ENCODE measurements around the gene SP7. TPM values are rescaled to one million over a fixed set of nuclear protein-coding genes. Genes with fewer than 3 reads are reported as not detected.

SP7 gene
- total RNA-seq, 3 donors from 2014 or later, result not detected

DNA sequence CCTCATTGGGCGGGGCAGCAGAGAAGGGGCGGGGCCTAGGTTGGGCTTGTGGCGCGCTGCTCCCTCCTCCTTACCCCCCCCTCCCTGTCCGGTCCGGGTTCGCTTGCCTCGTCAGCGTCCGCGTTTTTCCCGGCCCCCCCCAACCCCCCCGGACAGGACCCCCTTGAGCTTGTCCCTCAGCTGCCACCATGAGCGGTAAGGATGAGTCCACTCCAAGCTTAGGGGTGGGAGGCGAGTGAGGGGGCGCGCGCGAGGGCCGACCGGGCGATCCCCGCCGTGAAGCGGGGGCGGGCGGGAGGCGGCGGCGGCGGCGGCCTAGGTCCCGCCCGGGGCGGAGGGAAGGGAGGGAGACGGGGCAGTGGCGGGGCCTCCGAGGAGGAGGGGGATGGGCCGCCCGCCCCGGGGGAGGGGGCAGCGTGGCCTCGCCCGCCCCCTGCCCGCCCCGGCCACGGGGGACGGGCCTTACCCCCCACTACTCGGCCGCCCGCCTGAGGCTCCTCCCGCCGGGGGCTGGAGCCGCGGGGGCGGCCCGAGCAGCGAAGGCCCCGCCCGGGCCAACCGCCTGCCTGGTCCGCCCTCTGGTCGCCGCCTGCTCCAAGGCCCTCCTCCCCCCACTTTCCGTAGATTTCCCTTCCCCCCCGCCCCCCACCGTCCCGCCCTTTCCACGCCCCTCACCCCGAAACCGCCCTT, 44.1 kb upstream of the SP7 start, which contains the start of gene SP1:
SP1 (plus strand) TSS at position 73 of the 690 bp plus-strand sequence; CDS start at position 189, 116 bp downstream.
- no peaks in the 10 kb centered on the region for H3K27me3 ChIP-seq
- no peaks in the 10 kb centered on the region for H3K9me3 ChIP-seq
- peak within 1 kb of the TSS; percentile 99 for H3K27ac ChIP-seq
- intact Hi-C loops (cut with DNase I; ENCODE audit: low total_unique reads), result loop anchor here (10.0 kb wide), 1 partner anchor 1095 kb away; no protein-coding TSS in a partner anchor
- peak; percentile 88 to 90 for DNase-seq (ENCODE audit: low spot score in 2 of 2)
- no peaks in the 10 kb centered on the region for H3K36me3 ChIP-seq
- peaks cover 15 to 35% of the 10 kb centered on the region in 2 donors for H3K4me1 ChIP-seq
- TF ChIP-seq POLR2AphosphoS5 (IDR thresholded peaks at IDR 0.05) (peak in 2 of 3 donors; percentile 3 to 27), CTCF (IDR thresholded peaks at IDR 0.05) (no peak), POLR2A (IDR thresholded peaks at IDR 0.05) (peak; percentile 28)
- H3K4me3 ChIP-seq, result peak within 1 kb of the TSS; percentile 57 to 75 (median 72)

GRCh38 chr12:53379389-53380103, 43.4 kb upstream of the SP7 start:
- Histone ChIP-seq H3K9me3 (no peaks in the 10 kb centered on the region), H3K27me3 (no peaks in the 10 kb centered on the region), H3K4me3 (peak overlapping the region; percentile 57 to 75 (median 72)), H3K27ac (peak overlapping the region; percentile 99), H3K4me1 (peaks cover 15 to 32% of the 10 kb centered on the region in 2 donors), H3K36me3 (no peaks in the 10 kb centered on the region)
- peak; percentile 99 to 100 for DNase-seq (ENCODE audit: low spot score in 2 of 2)
- TF ChIP-seq CTCF (IDR thresholded peaks at IDR 0.05), result no peak
- TF ChIP-seq POLR2A (IDR thresholded peaks at IDR 0.05), result peak; percentile 89
- peak; percentile 95 to 99 (median 99) for TF ChIP-seq POLR2AphosphoS5 (IDR thresholded peaks at IDR 0.05)
- intact Hi-C loops (cut with DNase I; ENCODE audit: low total_unique reads), result loop anchor here (10.0 kb wide), 1 partner anchor 1095 kb away; no protein-coding TSS in a partner anchor

DNA sequence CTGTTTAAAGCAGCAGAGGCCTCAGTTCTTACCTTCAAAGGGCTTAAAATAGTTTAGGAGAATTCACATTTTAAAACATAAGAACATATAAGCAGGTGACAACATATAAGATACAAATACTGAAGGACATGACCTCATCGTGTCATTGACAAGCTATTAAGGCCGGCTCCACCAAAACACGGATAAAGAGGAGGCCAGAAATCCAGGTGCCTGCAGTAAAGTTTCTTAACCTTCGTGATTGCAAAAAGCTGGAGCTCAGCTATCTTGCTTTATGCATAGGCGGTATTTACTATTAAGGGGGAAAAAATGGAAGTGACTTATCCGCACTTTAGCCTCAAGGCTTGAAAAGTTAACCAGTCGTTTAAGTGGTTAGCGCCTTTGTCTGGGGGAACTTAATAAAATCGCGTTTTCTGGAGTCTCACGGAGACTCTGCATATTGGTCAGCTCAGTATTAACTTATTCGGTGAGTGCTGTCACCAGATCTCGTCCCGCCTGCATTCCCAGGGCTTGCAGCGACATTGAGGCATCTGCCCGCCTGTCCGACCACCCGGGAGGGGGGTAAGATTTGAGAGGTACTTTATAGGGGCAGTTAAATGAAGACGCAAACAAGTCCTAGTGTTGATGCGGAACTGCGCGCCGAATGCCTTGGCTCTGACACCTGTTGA, 42.7 kb upstream of the SP7 start:
- peaks cover 15 to 25% of the 10 kb centered on the region in 2 donors for H3K4me1 ChIP-seq
- intact Hi-C loops (cut with DNase I; ENCODE audit: low total_unique reads), result no loop called here
- no peak for TF ChIP-seq POLR2AphosphoS5 (IDR thresholded peaks at IDR 0.05)
- no peak for TF ChIP-seq POLR2A (IDR thresholded peaks at IDR 0.05)
- TF ChIP-seq CTCF (IDR thresholded peaks at IDR 0.05), result peak in 1 of 3 donors; percentile 23
- no peak for DNase-seq (ENCODE audit: low spot score in 2 of 2)
- peak overlapping the region; percentile 96 to 97 for H3K27ac ChIP-seq
- H3K27me3 ChIP-seq, result no peaks in the 10 kb centered on the region
- H3K9me3 ChIP-seq, result no peaks in the 10 kb centered on the region
- H3K36me3 ChIP-seq, result no peaks in the 10 kb centered on the region
- H3K4me3 ChIP-seq, result peak overlapping the region; percentile 52 to 75 (median 72)

DNA sequence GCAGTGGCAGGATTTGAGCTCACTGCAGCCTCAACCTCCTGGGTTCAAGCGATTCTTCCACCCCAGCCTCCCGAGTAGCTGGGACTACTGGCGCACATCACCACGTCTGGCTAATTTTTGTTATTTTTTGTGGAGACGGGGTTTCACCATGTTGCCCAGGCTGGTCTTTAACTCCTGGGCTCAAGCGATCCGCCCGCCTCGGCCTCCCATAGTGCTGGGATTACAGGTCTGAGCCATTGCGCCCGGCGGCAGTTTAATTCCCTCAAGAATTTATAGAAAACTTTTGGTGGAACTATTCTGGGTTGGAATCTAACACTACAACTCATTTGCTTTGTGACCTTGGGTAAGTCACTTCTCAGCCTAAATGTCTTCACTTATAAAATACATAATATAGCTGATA, 42.1 kb upstream of the SP7 start:
- H3K4me1 ChIP-seq, result peaks cover 15 to 21% of the 10 kb centered on the region in 2 donors
- no peak for DNase-seq (ENCODE audit: low spot score in 2 of 2)
- H3K4me3 ChIP-seq, result no peak overlapping the region
- no peaks in the 10 kb centered on the region for H3K36me3 ChIP-seq
- intact Hi-C loops (cut with DNase I; ENCODE audit: low total_unique reads), result no loop called here
- H3K27me3 ChIP-seq, result no peaks in the 10 kb centered on the region
- no peaks in the 10 kb centered on the region for H3K9me3 ChIP-seq
- TF ChIP-seq CTCF (IDR thresholded peaks at IDR 0.05) (no peak), POLR2AphosphoS5 (IDR thresholded peaks at IDR 0.05) (no peak), POLR2A (IDR thresholded peaks at IDR 0.05) (no peak)
- H3K27ac ChIP-seq, result peak overlapping the region; percentile 96 to 97

All from breast epithelium (tissue), 4 donors.